Left lobe of liver (tissue), 2 donors: ENCODE data around the gene FAM193A. TPM values are rescaled to one million over a fixed set of nuclear protein-coding genes. Genes with fewer than 3 reads are reported as not detected.
"Not testable (repeated sequence)": the region's sequence is repeated elsewhere in the genome, so short reads cannot be mapped to it uniquely, and the experiment has no call there.

Source experiments
- ATAC-seq: fragments of 200-7000 bp; cut with Tn5 transposase; one replicate; pipeline ENCODE4 v1.9.1; 2020; ENCODE audit warnings: mild to moderate bottlenecking, moderate library complexity
- DNase-seq: peaks from one replicate; pipeline ENCODE4 v3.0.0-alpha.2; 2020; ENCODE audit warnings: low spot score
- total RNA-seq: library from RNA; stranded (reverse); gene quantifications from one replicate; pipeline ENCODE4 v1.2.1, GENCODE V29; 2021
- donor health status: DM: no; HTN: no; CAD: no; lungs with moderate emphysema.
- donor health status: DM: no; HTN: yes; CAD: no.

Gene FAM193A
- total RNA-seq: 10.6 TPM

GRCh38 chr4:2536193-2537010 lies at the start of gene FAM193A:
FAM193A (plus strand) TSS chr4:2536647; CDS start chr4:2536916, 269 bp downstream.
- ATAC-seq (peak; percentile 94), DNase-seq (peak; percentile 100)

GRCh38 chr4:2486981-2487380 lies 49.5 kb upstream of the FAM193A start:
- ATAC-seq (no peak), DNase-seq (no peak)

- ATAC-seq (no peak), DNase-seq (no peak)
Measured at GRCh38 chr4:2487632-2488031, 48.8 kb upstream of the FAM193A start.

GRCh38 chr4:2489081-2489805 lies 47.2 kb upstream of the FAM193A start:
- DNase-seq (no peak), ATAC-seq (no peak)

GRCh38 chr4:2489841-2490552 lies 46.5 kb upstream of the FAM193A start:
- no peak for ATAC-seq

GRCh38 chr4:2492970-2493369 lies 43.5 kb upstream of the FAM193A start:
- DNase-seq (no peak), ATAC-seq (peak; percentile 14)

More at GRCh38 chr4:2489841-2490552, 46.5 kb upstream of the FAM193A start:
- DNase-seq: no peak

GRCh38 chr4:2494992-2495391 lies 41.5 kb upstream of the FAM193A start:
- no peak for DNase-seq
- no peak for ATAC-seq

- no peak for ATAC-seq
- no peak for DNase-seq
Measured at GRCh38 chr4:2497324-2497723, 39.1 kb upstream of the FAM193A start.

GRCh38 chr4:2497931-2498330 lies 38.5 kb upstream of the FAM193A start:
- peak; percentile 40 for ATAC-seq
- DNase-seq: no peak

- no peak for DNase-seq
- ATAC-seq: no peak
Measured at GRCh38 chr4:2500547-2500946, 35.9 kb upstream of the FAM193A start.

- DNase-seq: no peak
- no peak for ATAC-seq
Measured at GRCh38 chr4:2501034-2501594, 35.3 kb upstream of the FAM193A start.

GRCh38 chr4:2503809-2504208 lies 32.6 kb upstream of the FAM193A start:
- DNase-seq (no peak), ATAC-seq (no peak)

GRCh38 chr4:2507259-2507658 lies 29.2 kb upstream of the FAM193A start:
- no peak for DNase-seq

GRCh38 chr4:2507855-2508254 lies 28.6 kb upstream of the FAM193A start:
- ATAC-seq: no peak
- no peak for DNase-seq

More at GRCh38 chr4:2507259-2507658, 29.2 kb upstream of the FAM193A start:
- ATAC-seq: no peak

- no peak for ATAC-seq
- no peak for DNase-seq
Measured at GRCh38 chr4:2510351-2511259, 25.8 kb upstream of the FAM193A start.

- DNase-seq (no peak), ATAC-seq (no peak)
Measured at GRCh38 chr4:2511645-2512131, 24.8 kb upstream of the FAM193A start.

- no peak for ATAC-seq
Measured at GRCh38 chr4:2512396-2513135, 23.9 kb upstream of the FAM193A start.

GRCh38 chr4:2514193-2514592 lies 22.3 kb upstream of the FAM193A start:
- not testable (repeated sequence) for ATAC-seq, DNase-seq

More at GRCh38 chr4:2512396-2513135, 23.9 kb upstream of the FAM193A start:
- no peak for DNase-seq

- ATAC-seq, DNase-seq: not testable (repeated sequence)
Measured at GRCh38 chr4:2514944-2515343, 21.5 kb upstream of the FAM193A start.
